Activated T-helper 2 cell treated with anti-CD3 and anti-CD28 coated beads, Interferon-gamma antibody, Interleukin-2, Interleukin-4, amounts not matched to agents 10 μg/mL and 5 μg/mL and 100 μg/mL, durations not matched to agents 14 hours and 24 hours and 36 hours (primary cell): Measurements from ENCODE around the gene COL6A2. TPM values are rescaled to one million over a fixed set of nuclear protein-coding genes. Genes with fewer than 3 reads are reported as not detected.

ENCODE experiments used
- DNase-seq: peaks from one replicate; pipeline ENCODE4 v3.0.0; 2021; ENCODE audit warnings: low spot score
- H3K27ac Mint-ChIP-seq: one replicate; pipeline ENCODE4 v1.8.0; 2021; ENCODE audit warnings: mixed read lengths
- H3K27me3 Mint-ChIP-seq: one replicate; pipeline ENCODE4 v1.8.0; 2021; ENCODE audit warnings: low read depth, mixed read lengths
- H3K36me3 Mint-ChIP-seq: one replicate; pipeline ENCODE4 v1.8.0; 2021; ENCODE audit warnings: low read depth, mixed read lengths
- H3K4me1 Mint-ChIP-seq: one replicate; pipeline ENCODE4 v1.8.0; 2021; ENCODE audit warnings: low read depth, mixed read lengths
- H3K4me3 Mint-ChIP-seq: one replicate; pipeline ENCODE4 v1.8.0; 2021; ENCODE audit warnings: low read depth, mild to moderate bottlenecking, moderate library complexity, mixed read lengths
- H3K9me3 Mint-ChIP-seq: one replicate; pipeline ENCODE4 v1.8.0; 2021; ENCODE audit warnings: mixed read lengths
- intact Hi-C: fragments of 100-400 bp; cut with micrococcal nuclease; formaldehyde crosslinking; loops from one replicate; pipeline ENCODE4 v1.15.1; 2023
- total RNA-seq: library from RNA; stranded (reverse); gene quantifications from 2 replicates; pipeline ENCODE4 v1.2.3, GENCODE V29; 2022

COL6A2 gene
- total RNA-seq, 1 donor from 2014 or later: 2.2 TPM

- DNase-seq: no peak
- H3K9me3 Mint-ChIP-seq: no peaks in the 10 kb centered on the region
- H3K27me3 Mint-ChIP-seq: no peaks in the 10 kb centered on the region
- H3K4me3 Mint-ChIP-seq: no peak overlapping the region
- H3K4me1 Mint-ChIP-seq: no peaks in the 10 kb centered on the region
- no peak overlapping the region for H3K27ac Mint-ChIP-seq
- no peaks in the 10 kb centered on the region for H3K36me3 Mint-ChIP-seq
- intact Hi-C loops: no loop called here
Measured at GRCh38 chr21:46118316-46119143, 20.6 kb downstream of the COL6A2 start.

GRCh38 chr21:46119144-46119636 lies 21.3 kb downstream of the COL6A2 start:
- no peak for DNase-seq
- intact Hi-C loops: no loop called here
- H3K9me3 Mint-ChIP-seq: no peaks in the 10 kb centered on the region
- no peaks in the 10 kb centered on the region for H3K4me1 Mint-ChIP-seq
- H3K4me3 Mint-ChIP-seq: no peak overlapping the region
- no peak overlapping the region for H3K27ac Mint-ChIP-seq
- no peaks in the 10 kb centered on the region for H3K27me3 Mint-ChIP-seq
- no peaks in the 10 kb centered on the region for H3K36me3 Mint-ChIP-seq

GRCh38 chr21:46119637-46120271 lies 21.8 kb downstream of the COL6A2 start:
- DNase-seq: no peak
- Mint-ChIP-seq H3K4me3 (no peak overlapping the region), H3K27ac (no peak overlapping the region), H3K4me1 (no peaks in the 10 kb centered on the region), H3K9me3 (no peaks in the 10 kb centered on the region), H3K27me3 (no peaks in the 10 kb centered on the region), H3K36me3 (no peaks in the 10 kb centered on the region)
- intact Hi-C loops: no loop called here

GRCh38 chr21:46120301-46121285 lies 22.7 kb downstream of the COL6A2 start:
- no peaks in the 10 kb centered on the region for H3K9me3 Mint-ChIP-seq
- H3K36me3 Mint-ChIP-seq: no peaks in the 10 kb centered on the region
- DNase-seq: no peak
- H3K4me1 Mint-ChIP-seq: no peaks in the 10 kb centered on the region
- intact Hi-C loops: no loop called here
- no peaks in the 10 kb centered on the region for H3K27me3 Mint-ChIP-seq
- no peak overlapping the region for H3K27ac Mint-ChIP-seq
- no peak overlapping the region for H3K4me3 Mint-ChIP-seq

GRCh38 chr21:46121286-46122221 lies 23.6 kb downstream of the COL6A2 start:
- H3K4me3 Mint-ChIP-seq: no peak overlapping the region
- H3K4me1 Mint-ChIP-seq: no peaks in the 10 kb centered on the region
- H3K36me3 Mint-ChIP-seq: no peaks in the 10 kb centered on the region
- intact Hi-C loops: no loop called here
- H3K9me3 Mint-ChIP-seq: no peaks in the 10 kb centered on the region
- H3K27me3 Mint-ChIP-seq: no peaks in the 10 kb centered on the region
- no peak for DNase-seq
- H3K27ac Mint-ChIP-seq: no peak overlapping the region

GRCh38 chr21:46122237-46122671 lies 24.3 kb downstream of the COL6A2 start:
- H3K27me3 Mint-ChIP-seq: no peaks in the 10 kb centered on the region
- no peaks in the 10 kb centered on the region for H3K9me3 Mint-ChIP-seq
- no peak overlapping the region for H3K27ac Mint-ChIP-seq
- H3K4me1 Mint-ChIP-seq: no peaks in the 10 kb centered on the region
- no peak for DNase-seq
- intact Hi-C loops: no loop called here
- H3K4me3 Mint-ChIP-seq: no peak overlapping the region
- no peaks in the 10 kb centered on the region for H3K36me3 Mint-ChIP-seq

- Mint-ChIP-seq H3K27ac (no peak overlapping the region), H3K36me3 (no peaks in the 10 kb centered on the region), H3K4me3 (no peak overlapping the region), H3K9me3 (no peaks in the 10 kb centered on the region), H3K27me3 (no peaks in the 10 kb centered on the region), H3K4me1 (no peaks in the 10 kb centered on the region)
- no peak for DNase-seq
- intact Hi-C loops: no loop called here
Measured at GRCh38 chr21:46122758-46123683, 25.1 kb downstream of the COL6A2 start.

- H3K36me3 Mint-ChIP-seq: no peaks in the 10 kb centered on the region
- no peaks in the 10 kb centered on the region for H3K9me3 Mint-ChIP-seq
- no peaks in the 10 kb centered on the region for H3K4me1 Mint-ChIP-seq
- no peak for DNase-seq
- H3K4me3 Mint-ChIP-seq: no peak overlapping the region
- intact Hi-C loops: no loop called here
- no peak overlapping the region for H3K27ac Mint-ChIP-seq
- H3K27me3 Mint-ChIP-seq: no peaks in the 10 kb centered on the region
Measured at GRCh38 chr21:46124083-46124925, 26.4 kb downstream of the COL6A2 start.

- intact Hi-C loops: no loop called here
- no peaks in the 10 kb centered on the region for H3K36me3 Mint-ChIP-seq
- no peaks in the 10 kb centered on the region for H3K4me1 Mint-ChIP-seq
- DNase-seq: no peak
- no peak overlapping the region for H3K27ac Mint-ChIP-seq
- H3K27me3 Mint-ChIP-seq: no peaks in the 10 kb centered on the region
- no peak overlapping the region for H3K4me3 Mint-ChIP-seq
- no peaks in the 10 kb centered on the region for H3K9me3 Mint-ChIP-seq
Measured at GRCh38 chr21:46124926-46125845, 27.3 kb downstream of the COL6A2 start.

- Mint-ChIP-seq H3K9me3 (no peaks in the 10 kb centered on the region), H3K27ac (no peak overlapping the region), H3K4me1 (no peaks in the 10 kb centered on the region), H3K4me3 (no peak overlapping the region), H3K27me3 (no peaks in the 10 kb centered on the region), H3K36me3 (no peaks in the 10 kb centered on the region)
- intact Hi-C loops: no loop called here
- DNase-seq: no peak
Measured at GRCh38 chr21:46125846-46126301, 28.0 kb downstream of the COL6A2 start.
